Retina (tissue), 1 donor: Measurements from ENCODE around the gene MEIS2.

Experiments used
- DNase-seq: peaks from one replicate; pipeline ENCODE4 v3.0.0-alpha.2; 2016

The MEIS2 gene

DNA sequence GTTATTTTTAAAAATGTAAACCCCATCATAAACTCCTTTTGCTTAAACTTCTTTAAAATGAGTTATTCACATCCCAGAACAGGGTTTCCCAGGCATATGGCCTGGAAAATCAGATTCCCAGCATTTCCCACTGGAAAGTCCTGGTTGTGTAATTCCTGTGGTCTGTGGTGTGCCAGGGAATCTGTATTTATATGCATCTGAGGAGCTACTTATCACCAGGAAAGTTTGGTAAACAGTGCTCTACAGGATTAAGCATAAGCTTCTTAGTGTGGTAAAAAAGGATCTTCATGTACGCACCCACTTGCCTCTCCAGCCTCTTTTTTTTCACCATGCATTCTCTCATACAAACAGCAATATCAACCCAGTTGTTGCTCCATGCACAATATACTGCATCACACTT lies 28.2 kb downstream of the MEIS2 start:
- DNase-seq = no peak

DNA sequence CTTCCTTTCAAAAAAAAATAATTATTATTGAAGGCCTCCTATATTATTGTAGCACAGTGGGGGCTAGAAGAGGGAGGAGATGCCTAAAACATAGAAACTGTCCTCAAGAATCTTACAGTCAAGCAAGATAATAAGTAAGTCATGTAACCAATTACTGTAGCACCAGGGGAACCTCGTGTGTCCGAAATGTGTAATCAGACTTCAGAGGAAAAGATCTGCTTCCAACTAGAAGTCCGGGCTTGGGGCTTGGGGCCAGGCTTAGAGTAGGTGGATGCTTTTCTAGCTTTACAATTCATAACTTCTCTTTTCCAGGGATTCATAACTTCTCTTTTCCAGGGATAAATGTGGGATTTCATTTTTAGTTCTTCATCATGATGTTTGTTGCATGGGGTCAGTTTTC lies 29.2 kb downstream of the MEIS2 start:
- no peak for DNase-seq

DNA sequence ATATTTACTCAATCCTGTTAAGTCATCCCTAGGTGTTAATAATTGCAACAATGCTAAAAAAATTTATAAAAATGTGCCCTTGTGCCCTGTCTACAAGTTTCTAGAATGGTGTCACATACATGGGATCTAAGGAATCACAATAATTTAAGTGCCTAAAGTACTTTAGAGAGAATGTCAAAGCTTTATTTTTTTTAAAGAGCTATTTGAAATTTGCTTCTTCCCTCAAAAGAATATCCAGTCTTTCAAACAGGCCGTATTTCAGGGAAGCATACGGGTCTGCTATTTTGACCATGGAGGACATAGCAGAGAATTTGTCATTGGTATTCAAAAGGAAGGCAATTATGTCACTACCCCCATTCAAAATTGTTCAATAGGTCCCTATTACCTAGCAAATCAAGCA lies 29.7 kb downstream of the MEIS2 start:
- no peak for DNase-seq

DNA sequence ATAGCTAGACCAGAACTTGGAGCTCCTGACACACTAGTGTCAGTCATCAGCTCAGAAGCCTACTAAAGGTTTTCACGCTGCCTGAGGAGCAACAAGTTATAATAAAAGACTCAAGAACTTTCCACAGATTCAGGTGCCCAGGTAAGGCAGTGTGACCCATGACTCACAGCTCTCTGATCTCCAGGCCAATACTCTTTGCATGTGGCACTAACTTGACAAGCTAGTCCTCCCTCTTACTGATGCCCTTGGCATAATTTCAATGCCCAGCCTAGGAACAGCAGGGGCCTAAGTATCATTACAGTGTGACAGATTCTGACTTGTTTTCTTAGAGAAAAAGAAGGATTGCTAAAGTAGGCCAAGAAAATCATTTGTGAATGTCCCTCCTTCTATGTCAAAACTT lies 38.4 kb downstream of the MEIS2 start:
- DNase-seq = no peak

DNA sequence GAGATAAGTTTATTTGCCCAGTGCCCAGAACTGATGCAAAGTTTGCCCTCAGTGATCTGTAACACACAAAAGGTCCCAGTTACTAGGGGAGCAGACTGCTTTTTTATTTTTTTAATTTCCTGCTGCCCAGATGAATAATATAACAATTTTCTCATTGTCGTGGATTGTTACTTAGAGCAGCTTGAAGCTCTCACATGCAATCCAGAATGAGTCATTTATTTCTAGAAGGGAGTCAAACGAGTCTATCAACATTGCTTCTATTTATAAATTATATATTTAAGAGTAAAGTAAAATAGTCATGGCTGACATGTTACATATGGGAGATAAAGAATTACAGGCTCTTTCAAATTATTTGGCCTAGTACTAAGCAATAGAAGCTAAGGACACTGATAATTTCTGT lies 41.3 kb downstream of the MEIS2 start:
- no peak for DNase-seq

DNA sequence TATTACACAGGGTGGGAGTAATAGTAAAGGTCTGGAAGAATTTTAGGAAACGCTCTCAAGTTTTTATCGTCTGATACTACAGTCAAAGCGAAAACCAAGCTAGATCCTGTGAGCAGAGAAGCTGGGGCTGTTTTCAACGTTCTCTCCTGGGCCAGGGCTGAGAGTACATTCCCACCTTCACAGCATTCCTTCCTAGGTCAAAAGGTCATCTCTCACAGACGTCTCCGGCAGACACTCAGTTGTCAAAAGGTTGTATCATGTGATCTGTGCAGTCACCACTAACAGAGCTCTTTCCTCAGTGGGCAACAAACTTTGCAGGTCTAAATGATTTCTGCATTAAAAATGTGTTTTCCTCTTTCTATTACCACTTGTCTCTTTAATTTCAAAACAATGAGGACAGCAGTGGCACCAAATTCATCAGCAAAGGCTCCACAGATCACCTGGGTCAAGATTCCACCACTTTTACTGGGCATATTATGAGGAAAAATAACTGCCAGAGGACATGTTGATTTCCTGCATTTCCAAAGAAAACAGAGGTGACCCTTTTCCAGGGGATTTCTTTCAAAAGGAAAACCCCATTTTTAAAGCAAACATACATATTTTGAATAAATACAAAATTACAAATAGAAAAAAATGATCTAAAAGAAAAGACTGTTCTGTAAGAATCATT lies 41.9 kb downstream of the MEIS2 start:
- DNase-seq = peak; percentile 34

DNA sequence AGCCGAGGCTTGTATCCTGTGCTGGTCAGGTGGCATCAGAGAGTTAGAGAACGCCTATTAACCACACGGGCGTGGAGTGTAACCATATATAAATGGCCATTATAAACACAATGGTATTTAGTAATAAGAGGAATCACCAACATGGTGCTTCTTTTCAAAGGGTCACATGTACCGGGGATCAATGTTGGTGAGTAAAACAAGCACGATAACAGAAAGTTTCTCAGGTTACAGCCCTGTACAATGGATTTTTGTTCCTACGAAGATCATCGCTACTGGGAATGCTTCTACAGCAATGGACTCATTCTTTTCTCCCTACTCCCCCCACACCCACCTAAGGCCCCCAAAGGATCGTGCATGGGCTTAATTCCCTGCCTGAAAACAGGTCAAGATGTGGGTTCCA lies 42.5 kb downstream of the MEIS2 start:
- DNase-seq = peak; percentile 50

DNA sequence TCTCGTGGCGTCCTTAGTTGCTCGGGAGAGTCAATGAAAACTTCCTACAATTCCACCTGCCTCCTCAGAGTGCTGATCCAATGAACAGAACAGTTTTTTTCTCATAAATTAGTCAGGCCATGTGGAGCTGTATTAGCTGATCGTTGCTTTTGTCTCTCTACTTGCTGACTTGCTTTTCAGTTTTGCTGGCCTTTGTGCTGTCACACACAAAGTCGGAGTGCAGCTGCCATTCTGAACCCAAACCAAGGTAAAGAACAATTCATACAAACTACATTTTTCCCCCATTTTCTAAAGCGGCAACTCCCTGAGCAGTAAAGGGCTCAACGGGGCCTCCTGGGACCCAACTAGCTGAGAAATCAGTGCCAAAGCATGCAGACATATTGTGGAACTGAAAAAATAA lies 43.1 kb downstream of the MEIS2 start:
- DNase-seq = peak; percentile 70

DNA sequence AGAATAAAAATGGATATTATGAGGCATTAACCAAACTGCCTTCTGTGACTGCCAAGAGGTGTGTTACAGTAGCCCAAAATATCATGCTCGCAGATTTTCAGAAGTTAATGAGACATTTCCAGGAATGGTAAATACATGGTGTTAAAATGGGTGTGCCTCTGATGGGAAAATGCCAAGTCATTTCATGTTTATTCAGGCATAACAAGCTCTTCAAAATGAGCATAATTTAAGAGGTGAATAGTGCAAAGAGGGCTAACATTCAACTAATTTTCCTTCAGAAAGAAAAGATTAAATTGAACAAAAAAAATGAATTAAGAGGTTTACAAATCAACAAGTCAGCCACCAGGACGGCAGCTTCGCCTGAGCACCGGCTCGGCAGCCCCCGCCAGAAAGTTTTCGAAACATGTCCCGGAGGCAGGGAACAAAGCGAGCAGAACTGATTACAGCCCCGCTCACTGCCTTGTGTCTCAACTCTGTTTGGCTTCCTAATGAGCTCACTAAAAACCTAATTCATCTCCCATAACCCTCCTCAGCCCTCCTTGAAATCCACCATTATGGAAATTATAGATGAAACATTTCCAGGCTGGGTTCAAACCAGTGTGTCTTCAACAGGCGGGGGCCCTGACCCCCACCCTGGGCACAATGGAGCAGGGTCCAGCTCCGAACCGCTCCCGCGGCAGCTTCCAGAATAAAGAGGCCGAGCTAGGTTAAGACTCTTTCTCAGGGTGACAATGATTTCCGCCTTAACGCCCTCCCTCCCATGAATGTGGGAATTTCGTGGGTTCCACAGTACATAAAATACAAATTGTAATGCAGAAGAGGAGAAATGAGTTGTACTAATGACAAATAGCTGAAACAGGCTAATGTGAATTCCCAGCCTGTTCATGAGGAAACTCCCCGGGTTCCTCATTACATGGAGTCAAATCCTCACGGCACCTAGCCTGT lies 43.9 kb downstream of the MEIS2 start:
- DNase-seq = peak; percentile 78

DNA sequence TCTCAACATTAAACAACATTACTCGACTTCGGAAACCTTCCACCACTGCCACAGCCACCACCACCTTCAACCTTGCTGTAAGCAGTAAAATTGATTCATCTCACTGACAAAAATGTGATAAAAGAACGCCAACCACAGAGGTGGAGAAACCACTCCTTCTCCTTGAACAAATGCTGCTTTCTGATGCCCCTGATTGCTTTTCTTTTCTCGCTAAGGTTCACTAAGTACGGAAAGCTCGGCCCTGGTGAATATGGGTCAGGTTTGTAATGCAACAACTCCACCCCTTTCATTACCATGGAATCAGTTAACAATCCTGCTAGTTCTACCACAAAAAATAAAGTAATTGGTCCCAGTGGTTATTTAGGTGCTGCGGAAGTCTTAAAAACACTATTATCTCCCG lies 44.9 kb downstream of the MEIS2 start:
- DNase-seq = peak; percentile 42

DNA sequence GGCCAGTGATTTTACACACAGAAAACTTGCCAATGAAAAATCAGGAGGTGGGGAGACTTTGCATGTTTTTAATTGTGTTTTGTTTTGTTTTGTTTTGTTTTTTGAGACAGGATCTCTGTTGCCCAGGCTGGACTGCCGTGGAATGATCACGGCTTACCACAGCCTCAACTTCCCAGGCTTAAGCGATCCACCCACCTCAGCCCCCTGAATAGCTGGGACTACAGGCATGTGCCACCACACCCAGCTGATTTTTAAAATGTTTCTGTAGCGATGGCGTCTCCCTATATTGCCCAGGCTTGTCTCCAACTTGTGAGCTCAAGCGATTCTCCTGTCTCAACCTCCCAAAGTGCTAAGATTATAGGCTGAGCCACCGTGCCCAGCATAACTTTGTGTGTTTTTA lies 46.0 kb downstream of the MEIS2 start:
- DNase-seq = no peak

DNA sequence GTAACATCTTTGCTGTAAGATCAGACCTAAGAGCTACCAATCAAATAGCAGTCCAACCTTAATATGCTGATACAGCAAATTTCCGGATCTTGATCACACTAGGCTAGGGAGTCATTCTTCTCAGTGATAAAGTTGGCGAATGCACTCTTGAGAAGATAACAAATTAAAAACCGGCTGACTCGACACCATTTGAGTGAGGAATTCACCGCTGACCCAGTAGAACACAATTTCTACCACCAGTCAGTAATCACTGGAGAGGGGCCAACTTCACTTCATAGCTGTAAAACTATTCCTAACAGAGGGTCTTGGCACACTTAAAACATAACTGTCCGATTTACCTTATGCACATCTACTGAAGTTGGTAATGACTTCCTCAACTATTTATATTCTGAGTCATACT lies 47.2 kb downstream of the MEIS2 start:
- DNase-seq = no peak

DNA sequence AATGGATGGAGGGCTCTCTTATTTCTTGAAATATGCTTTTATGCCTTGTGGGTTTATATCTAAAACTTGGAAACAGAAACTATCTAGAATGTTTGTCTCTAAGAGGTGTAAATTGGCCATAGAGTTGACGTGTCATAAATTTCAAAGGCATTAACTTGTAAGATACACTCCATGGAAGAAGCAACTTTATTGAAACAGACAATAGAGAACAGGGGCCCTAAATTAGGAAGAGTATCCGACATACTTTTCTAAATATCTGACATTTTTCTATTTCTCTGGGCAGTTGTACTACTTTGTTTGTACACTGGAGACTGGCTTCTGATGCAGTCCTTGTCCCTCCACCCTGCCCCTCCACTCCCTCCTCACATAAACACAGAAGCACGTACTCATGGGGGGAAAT lies 50.0 kb downstream of the MEIS2 start:
- no peak for DNase-seq

DNA sequence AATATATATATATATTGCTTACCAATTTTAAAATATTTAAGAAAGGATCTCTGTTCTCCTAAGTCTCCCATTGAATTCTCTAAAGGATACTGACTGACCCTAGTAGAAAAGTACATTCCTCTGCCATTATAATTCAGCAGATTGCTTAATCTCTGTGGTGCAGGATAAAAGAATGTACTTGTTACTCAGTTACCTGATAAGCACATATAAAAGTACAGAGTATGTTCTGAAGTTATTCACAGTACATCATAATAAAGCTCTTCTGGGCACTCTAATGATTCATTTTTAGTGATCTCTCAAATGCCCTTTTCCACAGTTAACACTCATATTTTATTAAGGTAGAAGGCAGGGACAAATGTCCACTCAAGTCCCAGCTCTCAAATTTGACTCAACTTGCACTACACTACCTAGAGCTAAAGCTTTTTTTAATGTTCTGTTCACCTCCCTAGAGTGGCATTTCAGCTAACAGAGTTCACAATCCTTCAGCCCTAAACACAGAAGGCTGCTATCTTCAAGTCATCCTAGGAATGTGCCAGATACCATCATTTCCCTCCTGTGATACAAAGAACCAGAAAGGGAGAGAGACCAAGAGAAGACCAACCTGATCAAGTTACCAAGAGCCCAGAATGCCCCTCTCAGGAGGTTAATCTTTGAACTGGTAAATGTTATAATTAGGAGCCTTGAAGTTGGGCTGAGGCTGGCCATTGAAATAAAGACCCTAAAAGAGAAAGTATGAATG lies 53.3 kb downstream of the MEIS2 start:
- no peak for DNase-seq

DNA sequence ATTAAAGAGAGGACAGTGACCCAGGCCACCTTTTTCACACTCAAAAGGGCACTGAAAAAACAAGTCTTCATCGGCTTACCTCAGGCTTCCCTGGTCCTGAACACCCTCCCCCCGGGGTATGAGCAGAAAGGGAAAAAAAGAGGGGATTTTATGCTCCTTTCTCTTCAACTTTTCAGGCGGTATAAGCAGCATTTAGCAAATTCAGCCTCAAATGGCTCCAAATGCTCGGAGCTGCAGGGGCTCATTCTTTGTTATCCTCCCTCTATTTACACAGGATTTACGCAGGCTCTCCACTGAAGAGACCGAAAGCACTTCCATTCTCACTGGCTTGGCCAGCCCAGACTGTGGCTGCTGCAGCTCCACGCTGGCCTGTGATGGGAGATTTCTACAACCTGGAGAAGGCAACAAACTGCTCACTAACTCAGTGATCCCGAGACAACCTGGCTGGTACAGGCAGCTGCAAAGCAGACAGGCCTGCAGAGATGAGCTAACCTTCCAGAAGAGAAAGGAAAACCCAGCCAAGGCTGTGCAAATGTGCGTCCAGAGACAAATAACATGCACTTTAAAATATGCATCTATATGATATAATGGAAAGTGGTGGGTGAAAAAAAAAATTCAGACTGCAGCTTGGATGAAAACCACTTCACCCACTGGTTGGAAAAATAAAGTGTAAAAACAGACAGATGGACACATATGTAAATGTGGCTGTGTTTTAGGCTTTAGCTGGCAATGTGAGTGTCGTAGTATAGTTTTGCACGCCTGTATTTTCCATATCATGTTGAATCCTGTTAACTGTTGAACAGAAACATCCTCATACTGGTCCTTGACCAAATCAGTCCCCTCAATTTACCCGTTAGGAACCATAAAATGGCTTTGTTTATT lies 54.2 kb downstream of the MEIS2 start:
- DNase-seq = peak; percentile 79

DNA sequence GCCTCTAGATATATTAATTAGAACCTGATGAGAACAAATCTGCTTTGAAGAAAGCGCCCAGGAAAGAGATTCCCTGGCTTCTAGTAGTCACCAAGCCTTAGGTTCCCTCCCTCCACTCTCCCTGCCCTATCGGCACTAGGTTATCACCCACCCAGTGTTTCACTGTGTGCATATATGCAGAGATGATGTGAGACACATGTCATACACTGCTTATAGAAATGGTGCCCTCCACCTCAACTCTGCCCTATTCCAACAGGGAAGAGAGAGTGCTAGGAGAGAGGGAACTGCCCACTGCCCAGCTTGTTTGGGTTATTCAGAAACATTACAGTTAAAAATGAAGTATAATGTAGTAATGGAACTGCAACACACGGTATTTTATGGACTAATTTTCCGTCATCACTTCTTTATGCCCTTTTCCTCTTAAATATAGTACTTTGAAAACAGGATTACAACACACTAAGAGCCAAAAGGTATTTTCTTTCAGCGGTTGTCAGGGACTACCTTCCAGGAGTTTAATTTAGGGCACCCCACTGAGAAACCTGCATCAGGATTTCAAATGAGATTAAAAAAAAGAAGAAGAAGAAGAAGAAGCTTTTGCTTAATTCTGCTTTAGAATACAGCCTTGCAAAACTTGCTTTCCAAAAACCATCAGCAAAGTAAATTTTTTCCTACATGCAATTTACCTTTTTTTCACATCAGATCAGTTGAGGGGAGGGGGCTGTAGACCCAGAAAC lies 55.3 kb downstream of the MEIS2 start:
- no peak for DNase-seq

DNA sequence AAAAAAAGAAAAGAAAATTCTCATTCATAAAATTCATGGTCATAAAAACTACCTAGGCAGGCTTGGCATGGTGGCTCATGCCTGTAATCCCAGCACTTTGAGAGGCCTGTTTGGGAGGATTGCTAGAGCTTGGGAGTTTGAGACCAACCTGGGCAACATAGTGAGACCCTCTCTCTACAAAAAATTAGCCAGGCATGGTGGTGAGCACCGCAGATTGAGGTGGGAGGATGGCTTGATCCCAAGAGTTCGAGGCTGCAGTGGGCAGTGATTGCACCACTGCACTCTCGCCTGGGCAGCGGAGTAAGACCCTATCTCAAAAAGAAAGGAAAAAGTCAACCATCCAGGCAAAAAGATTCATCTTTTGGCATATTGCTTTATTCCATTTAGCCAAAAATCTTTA lies 58.5 kb downstream of the MEIS2 start:
- DNase-seq = no peak

DNA sequence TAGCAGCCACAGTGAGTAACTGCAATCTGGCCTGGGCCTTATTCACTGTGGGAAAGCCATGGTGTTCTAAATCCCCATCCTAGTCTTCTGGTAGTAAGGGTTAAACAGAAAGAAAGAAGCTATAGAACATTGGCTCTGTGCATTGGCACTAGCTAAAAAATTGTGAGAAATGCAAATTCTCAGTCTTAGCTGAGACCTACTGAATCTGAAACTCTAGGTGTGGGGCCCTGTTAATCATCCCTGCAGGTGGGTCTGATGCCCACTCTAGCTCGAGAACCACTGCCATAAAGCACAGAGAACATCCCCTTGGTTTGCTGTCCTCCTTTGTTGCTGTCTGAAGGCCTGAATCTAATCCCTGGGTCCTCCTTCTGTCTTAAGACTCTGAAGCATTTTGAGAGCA lies 59.3 kb downstream of the MEIS2 start:
- DNase-seq = no peak

DNA sequence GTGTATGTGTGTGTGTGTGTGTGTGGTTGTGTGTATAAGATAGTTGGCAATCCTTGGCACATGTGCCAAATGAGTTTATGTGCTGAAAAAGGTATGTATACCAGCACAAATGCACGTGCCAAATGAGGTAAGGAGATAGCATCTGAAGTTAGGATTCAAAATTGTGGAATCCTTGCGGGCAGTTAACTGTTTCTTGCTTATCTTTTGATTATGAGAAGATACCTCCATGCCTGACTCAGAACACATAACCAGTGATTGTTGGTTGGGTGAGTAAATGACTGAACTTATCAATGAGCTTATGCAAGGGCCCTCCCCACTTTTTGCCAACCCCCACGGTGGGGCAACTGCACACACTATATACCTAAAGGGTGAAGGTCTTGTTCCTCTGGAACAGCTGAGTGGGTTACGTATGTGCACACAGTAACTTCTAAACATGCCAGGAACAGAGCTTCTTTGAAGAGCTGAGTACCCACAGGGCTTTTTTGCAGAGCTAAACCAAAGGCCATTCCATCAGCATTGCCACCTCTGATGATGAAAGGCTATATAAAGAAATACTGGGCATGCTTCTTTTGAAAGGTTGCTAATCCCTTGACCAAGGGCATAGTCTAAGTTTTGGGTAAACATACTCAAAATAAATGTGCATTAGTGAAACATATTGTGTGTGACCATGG lies 60.1 kb downstream of the MEIS2 start:
- DNase-seq = no peak

DNA sequence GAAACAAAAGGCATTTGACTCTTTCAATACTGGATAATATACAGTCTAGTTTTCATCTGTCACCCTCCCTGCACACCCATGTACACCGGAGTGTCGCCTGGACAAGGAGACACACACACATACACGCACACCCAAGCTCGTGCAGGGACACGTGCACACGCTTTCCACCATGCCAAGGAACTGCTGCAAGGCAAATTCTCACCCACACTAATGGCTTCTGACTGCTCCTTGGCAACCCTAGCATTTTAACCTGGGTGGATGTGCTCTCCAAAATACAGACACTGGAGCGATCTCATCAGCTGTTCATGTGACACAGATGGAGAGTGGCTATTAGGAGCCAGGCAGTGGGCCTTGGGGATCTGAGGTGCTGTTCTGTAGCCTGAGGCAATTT lies 61.6 kb downstream of the MEIS2 start:
- peak; percentile 66 for DNase-seq
